OCI-LY7 (cell line): Measurements from ENCODE around the gene CRYBA1. TPM values are rescaled to one million over a fixed set of nuclear protein-coding genes. Genes with fewer than 3 reads are reported as not detected.
"Not testable (repeated sequence)": the region's sequence is repeated elsewhere in the genome, so short reads cannot be mapped to it uniquely, and the experiment has no call there.

Experiments used
- BruUV-seq: library from RNA; stranded (reverse); fragments of 400-500 nt; replicated peaks from 2 replicates; lab custom pipeline; 2021; lab: Mats Ljungman, UMichigan
- CTCF ChIA-PET: fragments of 300-600 bp; sonication (Branson Sonifier 250); formaldehyde crosslinking; loops from one replicate; lab custom pipeline; 2022; ENCODE audit warnings: antibody characterized with exemption; ENCODE audit not compliant: unreplicated experiment; lab: Charles Lee
- POLR2A ChIA-PET: fragments of 300-600 bp; sonication (Branson Sonifier 250); formaldehyde crosslinking; loops from one replicate; lab custom pipeline; 2022; ENCODE audit warnings: antibody characterized with exemption; lab: Charles Lee
- DNase-seq: peaks from one replicate; pipeline ENCODE4 v3.0.0-alpha.2; 2015; ENCODE audit warnings: low spot score
- H2AFZ ChIP-seq: fragments of 200-600 bp; sonication (generic), shearing (Covaris generic); 2 replicates; pipeline ENCODE4 v1.6.1; 2014; ENCODE audit warnings: mild to moderate bottlenecking, antibody characterized with exemption, low read length, moderate library complexity
- H3K27ac ChIP-seq: fragments of 200-600 bp; sonication (generic); 2 replicates; pipeline ENCODE4 v1.5.1; 2014; ENCODE audit warnings: mixed run types, low read depth, mild to moderate bottlenecking, moderate library complexity, low read length, inconsistent platforms; ENCODE audit not compliant: poor library complexity, severe bottlenecking
- H3K36me3 ChIP-seq: fragments of 200-600 bp; sonication (generic); 2 replicates; pipeline ENCODE4 v1.6.1; 2014; ENCODE audit warnings: mild to moderate bottlenecking, antibody characterized with exemption, low read length, moderate library complexity, mixed read lengths; ENCODE audit not compliant: insufficient read depth
- H3K4me1 ChIP-seq: fragments of 200-600 bp; sonication (generic); 2 replicates; pipeline ENCODE4 v1.5.1; 2014; ENCODE audit warnings: mild to moderate bottlenecking, low read length; ENCODE audit not compliant: insufficient read depth, poor library complexity, severe bottlenecking
- H3K4me2 ChIP-seq: fragments of 200-600 bp; sonication (generic); 2 replicates; pipeline ENCODE4 v1.6.1; 2014; ENCODE audit warnings: mild to moderate bottlenecking, low read length
- H3K4me3 ChIP-seq: fragments of 200-600 bp; sonication (generic); 2 replicates; pipeline ENCODE4 v1.5.1; 2014; ENCODE audit warnings: mild to moderate bottlenecking, low read depth, low read length; ENCODE audit not compliant: poor library complexity, severe bottlenecking
- H3K79me2 ChIP-seq: fragments of 200-600 bp; sonication (generic); 2 replicates; pipeline ENCODE4 v1.6.1; 2016; ENCODE audit warnings: low read depth, mild to moderate bottlenecking, low read length, moderate library complexity, mixed read lengths; ENCODE audit not compliant: insufficient read depth
- H3K9me2 ChIP-seq: fragments of 200-600 bp; sonication (generic); 2 replicates; pipeline ENCODE4 v1.6.1; 2016; ENCODE audit warnings: mild to moderate bottlenecking, low read length, mixed read lengths; ENCODE audit not compliant: insufficient read depth
- H3K9me3 ChIP-seq: fragments of 200-600 bp; sonication (generic); 2 replicates; pipeline ENCODE4 v1.6.1; 2014; ENCODE audit warnings: mild to moderate bottlenecking, mixed run types, low read length, mixed read lengths
- H4K20me1 ChIP-seq: fragments of 200-600 bp; sonication (generic); 2 replicates; pipeline ENCODE4 v1.6.1; 2014; ENCODE audit warnings: mild to moderate bottlenecking, antibody characterized with exemption, low read length, moderate library complexity, mixed read lengths; ENCODE audit not compliant: insufficient read depth
- EZH2phosphoT487 ChIP-seq: fragments of 200-600 bp; sonication (generic); IDR thresholded peaks from 2 replicates; pipeline ENCODE4 v1.6.1; 2018; ENCODE audit warnings: low read depth, borderline replicate concordance, mild to moderate bottlenecking, mixed run types, antibody characterized with exemption, low read length, moderate library complexity, mixed read lengths
- intact Hi-C: fragments of 100-400 bp; cut with micrococcal nuclease; formaldehyde crosslinking; loops from one replicate; pipeline ENCODE4 v1.10.0; 2022; ENCODE audit not compliant: unreplicated experiment
- total RNA-seq, 2 experiments: library from RNA; depleted of rRNA in 1 of 2; stranded (reverse); fragments of >200 nt in 1 of 2; shearing (Covaris generic) in 1 of 2; gene quantifications; 2 replicates each; pipeline ENCODE4 v1.2.3, GENCODE V29; 2014 to 2022
- TF ChIP-seq, protein P1 (sequence below): fragments of 200-600 bp; sonication (generic); conservative IDR thresholded peaks from 2 replicates; pipeline ENCODE4 v1.5.1; 2014; ENCODE audit warnings: mild to moderate bottlenecking, antibody characterized with exemption, low read length, moderate library complexity, mixed read lengths

The CRYBA1 gene
- total RNA-seq, 2 experiments from 2014 or later, result not detected

DNA sequence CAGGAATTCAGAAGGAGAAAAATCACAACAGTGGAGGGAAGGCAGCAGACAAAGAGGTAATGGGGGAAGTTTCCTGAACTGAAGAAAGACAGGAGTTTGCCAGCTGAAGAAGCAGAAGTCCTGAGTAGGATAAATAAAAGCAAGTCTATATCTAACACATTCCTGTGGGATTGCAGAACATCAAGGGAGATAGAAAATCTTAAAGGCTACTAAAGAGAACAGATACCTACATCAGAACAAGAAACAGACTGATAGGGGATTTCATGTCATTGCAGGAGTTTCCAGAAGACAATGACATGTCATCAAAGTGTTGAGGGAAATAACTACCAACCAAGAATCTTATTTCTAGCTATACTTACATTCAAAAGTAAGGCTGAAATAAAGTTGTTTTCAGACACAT is 21.3 kb upstream of the CRYBA1 start:
- no peak overlapping the region for H3K4me2 ChIP-seq
- DNase-seq, result no peak

DNA sequence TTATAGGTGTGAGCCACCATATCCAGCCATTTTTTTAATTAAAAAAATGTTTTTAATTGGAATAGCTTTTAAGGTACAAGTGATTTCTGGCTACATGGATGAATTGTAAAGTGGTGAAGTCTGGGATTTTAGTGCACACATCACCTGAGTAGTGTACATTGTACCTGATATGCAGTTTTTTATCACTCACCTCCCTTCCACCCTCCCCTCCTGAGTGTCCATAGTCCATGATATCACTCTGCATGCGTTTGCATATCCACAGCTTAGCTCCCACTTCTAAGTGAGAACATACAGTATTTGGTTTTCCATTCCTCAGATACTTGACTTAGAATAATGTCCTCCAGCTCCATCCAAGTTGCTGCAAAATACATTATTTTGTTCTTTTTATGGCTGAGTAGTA is 13.4 kb upstream of the CRYBA1 start:
- H3K9me2 ChIP-seq, result no peaks in the 10 kb centered on the region
- TF ChIP-seq EZH2phosphoT487, result no peak
- TF ChIP-seq, protein P1, sequence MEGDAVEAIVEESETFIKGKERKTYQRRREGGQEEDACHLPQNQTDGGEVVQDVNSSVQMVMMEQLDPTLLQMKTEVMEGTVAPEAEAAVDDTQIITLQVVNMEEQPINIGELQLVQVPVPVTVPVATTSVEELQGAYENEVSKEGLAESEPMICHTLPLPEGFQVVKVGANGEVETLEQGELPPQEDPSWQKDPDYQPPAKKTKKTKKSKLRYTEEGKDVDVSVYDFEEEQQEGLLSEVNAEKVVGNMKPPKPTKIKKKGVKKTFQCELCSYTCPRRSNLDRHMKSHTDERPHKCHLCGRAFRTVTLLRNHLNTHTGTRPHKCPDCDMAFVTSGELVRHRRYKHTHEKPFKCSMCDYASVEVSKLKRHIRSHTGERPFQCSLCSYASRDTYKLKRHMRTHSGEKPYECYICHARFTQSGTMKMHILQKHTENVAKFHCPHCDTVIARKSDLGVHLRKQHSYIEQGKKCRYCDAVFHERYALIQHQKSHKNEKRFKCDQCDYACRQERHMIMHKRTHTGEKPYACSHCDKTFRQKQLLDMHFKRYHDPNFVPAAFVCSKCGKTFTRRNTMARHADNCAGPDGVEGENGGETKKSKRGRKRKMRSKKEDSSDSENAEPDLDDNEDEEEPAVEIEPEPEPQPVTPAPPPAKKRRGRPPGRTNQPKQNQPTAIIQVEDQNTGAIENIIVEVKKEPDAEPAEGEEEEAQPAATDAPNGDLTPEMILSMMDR, result no peak

More for the DNA sequence above, 21.3 kb upstream of the CRYBA1 start:
- CTCF ChIA-PET, result interaction anchor here (0.5 kb wide), 1 partner anchor 134 kb away, joined by 3 read pairs; no protein-coding TSS in a partner anchor
- no peaks in the 10 kb centered on the region for H4K20me1 ChIP-seq
- TF ChIP-seq EZH2phosphoT487, result no peak
- TF ChIP-seq, protein P1, result no peak
- no peaks in the 10 kb centered on the region for H3K9me3 ChIP-seq
- no peaks in the 10 kb centered on the region for H3K9me2 ChIP-seq
- no TSS peak for BruUV-seq
- no peaks in the 10 kb centered on the region for H3K4me1 ChIP-seq
- no peaks in the 10 kb centered on the region for H3K79me2 ChIP-seq
- no peak overlapping the region for H3K4me3 ChIP-seq
- intact Hi-C loops, result no loop called here
- no peaks in the 10 kb centered on the region for H3K36me3 ChIP-seq
- no peak overlapping the region for H3K27ac ChIP-seq
- H2AFZ ChIP-seq, result no peak overlapping the region
- POLR2A ChIA-PET, result no interaction called here

DNA sequence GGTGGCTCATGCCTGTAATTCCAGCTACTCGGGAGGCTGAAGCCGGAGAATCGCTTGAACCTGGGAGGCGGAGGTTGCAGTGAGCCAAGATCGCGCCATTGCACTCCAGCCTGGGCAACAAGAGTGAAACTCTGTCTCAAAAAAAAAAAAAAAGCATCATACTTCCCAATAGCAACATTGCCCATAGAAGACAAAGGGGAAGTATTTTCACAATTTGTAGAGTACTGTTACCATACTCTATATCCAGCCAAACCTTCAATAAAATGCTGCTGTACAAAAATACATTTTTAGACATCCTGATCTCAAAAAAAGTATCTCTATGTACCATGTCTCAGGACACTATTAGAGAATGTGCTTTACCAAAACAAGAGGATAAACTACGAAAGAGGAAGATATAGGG is 11.7 kb upstream of the CRYBA1 start:
- H3K4me2 ChIP-seq, H3K27ac ChIP-seq, POLR2A ChIA-PET, H3K4me3 ChIP-seq, H3K36me3 ChIP-seq, BruUV-seq, DNase-seq, H4K20me1 ChIP-seq, CTCF ChIA-PET, intact Hi-C loops, H3K4me1 ChIP-seq, H3K79me2 ChIP-seq, H2AFZ ChIP-seq, H3K9me2 ChIP-seq, H3K9me3 ChIP-seq: not testable (repeated sequence)

More for the DNA sequence above, 13.4 kb upstream of the CRYBA1 start:
- POLR2A ChIA-PET, result interaction anchor here (1.0 kb wide), 1 partner anchor 84 kb away, joined by 6 read pairs; no protein-coding TSS in a partner anchor
- no peak for DNase-seq
- Histone ChIP-seq H3K79me2 (no peaks in the 10 kb centered on the region), H3K36me3 (no peaks in the 10 kb centered on the region), H3K4me3 (no peak overlapping the region), H3K4me1 (no peaks in the 10 kb centered on the region), H3K27ac (no peak overlapping the region), H3K9me3 (no peaks in the 10 kb centered on the region), H4K20me1 (no peaks in the 10 kb centered on the region), H3K4me2 (no peak overlapping the region), H2AFZ (no peak overlapping the region)
- intact Hi-C loops, result no loop called here
- CTCF ChIA-PET, result no interaction called here
- BruUV-seq, result no TSS peak
